MM.1S (cell line): ENCODE results near the gene RUSC1.

Experiments used
- DNase-seq: peaks from one replicate; pipeline ENCODE4 v3.0.0-alpha.2; 2015
- H2AFZ ChIP-seq: fragments of 300-600 bp; sonication (generic); 2 replicates; pipeline ENCODE4 v1.6.0; 2016; ENCODE audit warnings: antibody characterized with exemption, low read length
- H3F3A ChIP-seq: fragments of 300-600 bp; sonication (generic); 2 replicates; pipeline ENCODE4 v1.6.1; 2016; ENCODE audit warnings: mild to moderate bottlenecking, antibody characterized with exemption, low read length, moderate library complexity, mixed read lengths; ENCODE audit not compliant: insufficient read depth
- H3K27ac ChIP-seq: fragments of 300-600 bp; sonication (generic); 2 replicates; pipeline ENCODE4 v1.5.1; 2016; ENCODE audit warnings: mild to moderate bottlenecking, low read length
- H3K27me3 ChIP-seq: fragments of 300-600 bp; sonication (generic); replicated peaks from 2 replicates; pipeline ENCODE4 v1.6.0; 2016; ENCODE audit warnings: low read length; ENCODE audit not compliant: insufficient read depth
- H3K36me3 ChIP-seq: fragments of 300-600 bp; sonication (generic); replicated peaks from 2 replicates; pipeline ENCODE4 v1.6.1; 2016; ENCODE audit warnings: mild to moderate bottlenecking, low read length, mixed read lengths; ENCODE audit not compliant: insufficient read depth
- H3K4me1 ChIP-seq: fragments of 300-600 bp; sonication (generic); 2 replicates; pipeline ENCODE4 v1.6.1; 2016; ENCODE audit warnings: low read length, mixed read lengths
- H3K4me2 ChIP-seq: fragments of 300-600 bp; sonication (generic); 2 replicates; pipeline ENCODE4 v1.6.0; 2016; ENCODE audit warnings: low read depth, low read length
- H3K4me3 ChIP-seq: fragments of 300-600 bp; sonication (generic); 2 replicates; pipeline ENCODE4 v1.5.1; 2016; ENCODE audit warnings: low read length, mixed read lengths
- H3K79me2 ChIP-seq: fragments of 300-600 bp; sonication (generic); 2 replicates; pipeline ENCODE4 v1.6.1; 2016; ENCODE audit warnings: mixed run types, low read length, mixed read lengths
- H3K9ac ChIP-seq: fragments of 300-600 bp; sonication (generic); 2 replicates; pipeline ENCODE4 v1.6.1; 2016; ENCODE audit warnings: low read length, mixed read lengths
- H3K9me2 ChIP-seq: fragments of 300-600 bp; sonication (generic); replicated peaks from 2 replicates; pipeline ENCODE4 v1.6.1; 2016; ENCODE audit warnings: mild to moderate bottlenecking, low read length, mixed read lengths; ENCODE audit not compliant: insufficient read depth
- H3K9me3 ChIP-seq: fragments of 300-600 bp; sonication (generic); replicated peaks from 2 replicates; pipeline ENCODE4 v1.6.1; 2016; ENCODE audit warnings: mild to moderate bottlenecking, low read length, mixed read lengths; ENCODE audit not compliant: insufficient read depth
- H4K20me1 ChIP-seq: fragments of 300-600 bp; sonication (generic); 2 replicates; pipeline ENCODE4 v1.6.1; 2016; ENCODE audit warnings: mild to moderate bottlenecking, low read length, moderate library complexity, mixed read lengths; ENCODE audit not compliant: insufficient read depth
- EZH2 ChIP-seq: fragments of 300-600 bp; sonication (generic); optimal IDR thresholded peaks from 2 replicates; pipeline ENCODE3; 2017; ENCODE audit warnings: low read depth, mild to moderate bottlenecking, antibody characterized with exemption, low read length, mixed read lengths
- EZH2phosphoT487 ChIP-seq: fragments of 300-600 bp; sonication (generic); IDR thresholded peaks from 2 replicates; pipeline ENCODE4 v1.6.1; 2018; ENCODE audit warnings: antibody characterized with exemption, low read length
- TF ChIP-seq, protein P1 (sequence below): fragments of 300-600 bp; sonication (generic); IDR thresholded peaks from 2 replicates; pipeline ENCODE4 v1.5.1; 2016; ENCODE audit warnings: antibody characterized with exemption, low read length, mixed read lengths

Gene RUSC1

DNA sequence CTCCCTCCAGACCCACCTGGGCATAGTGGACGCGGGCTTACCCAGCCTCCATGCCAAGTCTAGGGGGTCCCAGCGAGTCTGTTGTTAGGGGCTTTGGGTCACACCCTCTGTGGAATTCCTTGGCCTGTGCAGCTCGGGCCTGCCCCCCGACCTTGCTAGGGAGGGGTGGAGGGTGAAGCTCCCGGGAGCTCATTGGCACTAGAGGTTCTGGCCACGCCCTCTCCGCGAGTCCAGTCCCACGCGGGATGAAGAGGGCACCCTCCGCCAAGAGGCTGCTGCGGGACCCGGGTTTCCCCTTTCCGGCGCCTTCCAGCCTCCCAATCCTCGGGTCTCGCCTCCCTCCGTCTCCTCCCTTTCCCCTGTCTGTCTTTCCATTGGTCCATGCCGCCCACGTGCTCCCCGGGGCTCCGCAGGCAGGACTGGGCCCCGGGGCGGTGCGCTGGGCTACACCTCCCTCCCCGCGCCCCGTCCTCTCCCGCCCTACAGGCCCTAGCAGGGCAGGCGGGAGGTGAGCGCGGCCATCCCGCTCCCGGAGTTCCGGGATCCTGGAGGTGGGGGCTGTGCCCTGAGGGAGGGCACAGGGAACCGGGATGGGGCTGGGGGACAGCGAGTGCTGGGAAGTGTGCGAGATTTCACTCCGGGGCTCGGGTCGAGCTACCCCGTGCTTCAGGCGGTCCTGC, 3.5 kb downstream of the RUSC1 start:
- Histone ChIP-seq H2AFZ (peak overlapping the region; percentile 100), H3K9ac (peak overlapping the region; percentile 74), H3K27ac (peak overlapping the region; percentile 72), H3K36me3 (no peaks in the 10 kb centered on the region), H3F3A (peaks cover 42% of the 10 kb centered on the region), H3K4me3 (peak overlapping the region; percentile 93), H3K9me3 (no peaks in the 10 kb centered on the region), H4K20me1 (no peaks in the 10 kb centered on the region), H3K79me2 (no peaks in the 10 kb centered on the region), H3K4me2 (peak overlapping the region; percentile 99), H3K27me3 (no peaks in the 10 kb centered on the region), H3K9me2 (no peaks in the 10 kb centered on the region), H3K4me1 (0 out of 2 replicates have a peak, but pooled peaks cover 7% of the 10 kb centered on the region)
- DNase-seq, result peak; percentile 97
- TF ChIP-seq EZH2phosphoT487 (no peak), EZH2 (no peak)
- TF ChIP-seq, protein P1, sequence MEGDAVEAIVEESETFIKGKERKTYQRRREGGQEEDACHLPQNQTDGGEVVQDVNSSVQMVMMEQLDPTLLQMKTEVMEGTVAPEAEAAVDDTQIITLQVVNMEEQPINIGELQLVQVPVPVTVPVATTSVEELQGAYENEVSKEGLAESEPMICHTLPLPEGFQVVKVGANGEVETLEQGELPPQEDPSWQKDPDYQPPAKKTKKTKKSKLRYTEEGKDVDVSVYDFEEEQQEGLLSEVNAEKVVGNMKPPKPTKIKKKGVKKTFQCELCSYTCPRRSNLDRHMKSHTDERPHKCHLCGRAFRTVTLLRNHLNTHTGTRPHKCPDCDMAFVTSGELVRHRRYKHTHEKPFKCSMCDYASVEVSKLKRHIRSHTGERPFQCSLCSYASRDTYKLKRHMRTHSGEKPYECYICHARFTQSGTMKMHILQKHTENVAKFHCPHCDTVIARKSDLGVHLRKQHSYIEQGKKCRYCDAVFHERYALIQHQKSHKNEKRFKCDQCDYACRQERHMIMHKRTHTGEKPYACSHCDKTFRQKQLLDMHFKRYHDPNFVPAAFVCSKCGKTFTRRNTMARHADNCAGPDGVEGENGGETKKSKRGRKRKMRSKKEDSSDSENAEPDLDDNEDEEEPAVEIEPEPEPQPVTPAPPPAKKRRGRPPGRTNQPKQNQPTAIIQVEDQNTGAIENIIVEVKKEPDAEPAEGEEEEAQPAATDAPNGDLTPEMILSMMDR, result no peak

DNA sequence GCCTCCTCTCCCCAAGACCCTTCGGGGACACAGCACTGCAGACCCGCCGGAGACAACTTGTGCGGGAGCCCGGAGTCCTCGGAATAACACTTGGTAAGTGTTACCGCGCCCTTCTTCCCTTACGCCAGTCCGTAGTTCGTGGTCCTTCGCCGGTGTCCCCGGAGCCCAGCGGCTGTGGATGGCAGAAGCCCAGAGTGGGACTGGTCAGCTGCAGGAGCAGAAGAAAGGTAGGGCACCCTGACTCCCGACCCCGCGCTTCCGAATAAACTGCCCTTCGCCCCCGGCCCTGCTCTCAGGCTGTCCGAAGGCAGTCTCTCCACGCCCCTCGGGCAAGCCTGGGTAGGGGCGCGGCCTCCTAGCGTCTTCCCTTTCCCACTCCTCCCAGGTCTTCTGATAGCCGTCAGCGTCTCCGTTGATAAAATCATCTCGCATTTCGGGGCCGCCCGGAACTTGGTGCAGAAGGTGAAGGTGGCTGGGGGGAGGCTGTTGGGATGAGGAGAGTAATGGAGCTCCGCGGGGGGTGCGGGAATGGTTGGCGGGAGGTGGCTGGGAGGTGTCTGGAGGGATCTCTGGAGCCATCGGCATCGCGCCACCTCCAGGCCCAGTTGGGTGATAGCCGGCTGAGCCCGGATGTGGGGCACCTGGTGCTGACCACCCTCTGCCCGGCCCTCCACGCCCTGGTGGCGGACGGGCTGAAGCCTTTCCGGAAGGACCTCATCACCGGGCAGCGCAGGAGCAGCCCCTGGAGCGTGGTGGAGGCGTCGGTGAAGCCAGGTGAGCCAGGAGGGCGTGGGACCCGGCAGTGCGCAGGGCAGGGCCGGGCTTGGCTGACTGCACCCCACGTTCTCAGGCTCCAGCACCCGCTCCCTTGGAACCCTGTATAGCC, 4.3 kb downstream of the RUSC1 start:
- Histone ChIP-seq H3K4me2 (peak overlapping the region; percentile 99), H2AFZ (peak overlapping the region; percentile 100), H3F3A (peaks cover 39% of the 10 kb centered on the region), H3K27ac (no peak overlapping the region), H3K27me3 (no peaks in the 10 kb centered on the region), H3K9me3 (no peaks in the 10 kb centered on the region), H3K79me2 (no peaks in the 10 kb centered on the region), H3K9me2 (no peaks in the 10 kb centered on the region), H3K36me3 (no peaks in the 10 kb centered on the region), H4K20me1 (no peaks in the 10 kb centered on the region), H3K4me1 (0 out of 2 replicates have a peak, but pooled peaks cover 7% of the 10 kb centered on the region), H3K4me3 (peak overlapping the region; percentile 93), H3K9ac (peak overlapping the region; percentile 74)
- peak; percentile 17 for DNase-seq
- TF ChIP-seq, protein P1, result peak; percentile 2; the same call in 1 of the 2 replicates
- no peak for TF ChIP-seq EZH2phosphoT487
- no peak for TF ChIP-seq EZH2

DNA sequence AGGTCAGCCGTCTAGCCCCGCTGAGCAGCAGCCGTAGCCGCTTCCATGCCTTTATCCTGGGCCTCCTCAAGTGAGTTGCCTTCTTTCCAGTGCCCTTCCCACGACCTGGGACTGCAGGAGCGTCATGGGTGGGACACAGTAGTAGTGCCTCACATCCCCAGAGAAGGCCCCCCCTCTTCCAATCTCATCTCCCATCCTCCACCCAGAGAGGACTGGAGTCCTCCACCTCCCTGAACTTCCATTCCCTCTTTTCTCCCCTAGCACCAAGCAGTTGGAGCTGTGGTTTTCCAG, 4.9 kb downstream of the RUSC1 start:
- no peak overlapping the region for H3K4me3 ChIP-seq
- no peak overlapping the region for H2AFZ ChIP-seq
- H3K4me2 ChIP-seq, result no peak overlapping the region

More for the DNA sequence above, 4.9 kb downstream of the RUSC1 start:
- Histone ChIP-seq H3K27ac (no peak overlapping the region), H3K27me3 (no peaks in the 10 kb centered on the region), H3K36me3 (no peaks in the 10 kb centered on the region), H3K9me3 (no peaks in the 10 kb centered on the region), H4K20me1 (no peaks in the 10 kb centered on the region), H3K9me2 (no peaks in the 10 kb centered on the region), H3K9ac (no peak overlapping the region), H3K79me2 (no peaks in the 10 kb centered on the region), H3F3A (peaks cover 34% of the 10 kb centered on the region), H3K4me1 (0 out of 2 replicates have a peak, but pooled peaks cover 7% of the 10 kb centered on the region)
- TF ChIP-seq EZH2, result no peak
- no peak for TF ChIP-seq EZH2phosphoT487
- TF ChIP-seq, protein P1, result no peak
- no peak for DNase-seq
